Panc1 (cell line): ENCODE measurements around the gene SLIT1.

ENCODE experiments used
- CTCF ChIP-seq: fragments of 450-650 bp; IDR thresholded peaks from 2 replicates; pipeline ENCODE4 v1.5.1; 2017; ENCODE audit warnings: mild to moderate bottlenecking
- TCF7L2 ChIP-seq: IDR thresholded peaks from 2 replicates; pipeline ENCODE4 v1.6.1; 2011; ENCODE audit warnings: mild to moderate bottlenecking, low read depth, low read length, inconsistent platforms

- TF ChIP-seq CTCF (no peak), TCF7L2 (no peak)
Measured at GRCh38 chr10:96988426-96988825, 197.3 kb downstream of the SLIT1 start.
